Measurements from ENCODE around the gene BRD4.

Gene BRD4

GRCh38 chr19:15210323-15210781 lies 122.0 kb downstream of the BRD4 start:
- no peak for DNase-seq (ENCODE audit: low spot score in 2 of 2)
- H3K4me3 Mint-ChIP-seq = no peak overlapping the region
- ATAC-seq = peak; percentile 68
- no peak overlapping the region for H3K27ac Mint-ChIP-seq
- peaks cover 6% of the 10 kb centered on the region for H3K4me1 Mint-ChIP-seq
- no peaks in the 10 kb centered on the region for H3K9me3 Mint-ChIP-seq
- H3K36me3 Mint-ChIP-seq = no peaks in the 10 kb centered on the region

DNA sequence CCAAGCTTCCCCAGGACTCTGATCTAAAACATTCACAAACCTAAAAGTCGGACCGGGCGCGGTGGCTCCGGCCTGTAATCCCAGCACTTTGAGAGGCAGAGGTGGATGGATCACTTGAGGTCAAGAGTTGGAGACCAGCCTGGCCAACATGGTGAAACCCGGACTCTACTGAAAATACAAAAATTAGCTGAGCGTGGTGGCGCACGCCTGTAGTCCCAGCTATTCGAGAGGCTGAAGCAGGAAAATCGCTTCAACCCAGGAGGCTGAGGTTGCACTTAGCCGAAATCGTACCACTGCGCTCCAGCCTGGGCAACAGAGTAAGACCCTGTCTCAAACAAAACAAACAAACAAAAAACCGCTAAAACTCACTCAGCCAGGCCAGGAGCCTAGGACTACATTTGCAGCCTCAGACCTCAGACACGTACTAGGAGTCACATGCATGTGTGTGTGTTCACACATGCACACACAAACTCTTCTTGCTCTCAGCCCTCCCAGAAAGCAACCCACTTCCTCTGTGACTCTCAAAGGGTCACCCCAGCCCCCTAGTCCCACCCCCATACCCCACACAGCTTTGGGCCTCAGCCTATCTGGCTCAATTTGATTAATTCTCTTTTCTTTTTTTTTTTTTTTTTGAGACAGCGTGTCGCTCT lies 130.8 kb downstream of the BRD4 start:
- Mint-ChIP-seq H3K9me3 (no peaks in the 10 kb centered on the region), H3K27ac (no peak overlapping the region), H3K4me3 (peak overlapping the region; percentile 33), H3K36me3 (no peaks in the 10 kb centered on the region), H3K4me1 (peaks cover 7% of the 10 kb centered on the region)
- ATAC-seq (no peak), DNase-seq (ENCODE audit: low spot score in 2 of 2) (no peak)

DNA sequence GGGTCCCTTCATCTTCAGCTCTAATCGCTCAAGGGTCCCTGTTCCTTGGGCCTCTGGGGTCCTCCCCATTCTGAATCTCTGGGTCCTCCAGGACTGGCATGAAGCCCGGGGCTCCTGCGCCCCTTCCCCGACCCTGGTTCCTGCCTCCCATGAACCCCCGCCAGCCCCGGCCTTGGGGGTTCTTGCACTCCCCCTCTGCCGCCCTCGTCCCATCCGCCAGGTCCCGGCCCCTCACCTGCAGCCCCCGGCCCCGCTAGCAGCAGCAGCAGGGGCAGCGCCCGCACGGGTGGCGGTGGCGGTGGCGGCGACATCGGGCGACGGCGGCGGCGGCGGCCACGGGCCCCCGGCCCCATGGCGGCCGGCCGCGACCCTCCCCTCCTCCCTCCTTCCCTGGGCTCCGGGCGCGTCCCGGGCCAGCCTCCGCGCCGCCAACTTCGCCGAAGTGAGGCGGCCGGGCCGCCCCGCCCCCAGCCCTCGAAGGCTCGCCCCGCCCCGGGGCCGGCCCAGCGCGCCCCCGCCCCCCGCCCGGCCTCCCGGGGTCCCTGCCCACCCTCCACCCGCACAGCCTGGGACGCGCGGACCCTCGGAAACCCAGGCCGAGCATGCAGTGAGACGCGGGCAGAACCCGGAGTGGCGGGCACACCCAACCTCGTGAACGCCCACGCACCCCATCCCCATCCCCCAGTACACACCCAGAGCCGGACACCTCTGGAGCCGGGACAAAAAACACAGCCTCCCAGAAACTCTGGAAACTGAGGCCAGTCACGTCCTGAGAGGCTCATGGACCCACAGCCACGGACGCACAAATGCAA lies 131.6 kb downstream of the BRD4 start, which contains the start of gene NOTCH3:
Gene NOTCH3, minus strand, starts transcription at position 443 of the 812 bp plus-strand sequence. Its CDS starts 90 bp downstream, at position 353.
- Mint-ChIP-seq H3K9me3 (no peaks in the 10 kb centered on the region), H3K36me3 (no peaks in the 10 kb centered on the region), H3K27ac (no peak within 1 kb of the TSS), H3K4me1 (peaks cover 7% of the 10 kb centered on the region), H3K4me3 (peak within 1 kb of the TSS; percentile 33)
- ATAC-seq (no peak), DNase-seq (ENCODE audit: low spot score in 2 of 2) (no peak)

DNA sequence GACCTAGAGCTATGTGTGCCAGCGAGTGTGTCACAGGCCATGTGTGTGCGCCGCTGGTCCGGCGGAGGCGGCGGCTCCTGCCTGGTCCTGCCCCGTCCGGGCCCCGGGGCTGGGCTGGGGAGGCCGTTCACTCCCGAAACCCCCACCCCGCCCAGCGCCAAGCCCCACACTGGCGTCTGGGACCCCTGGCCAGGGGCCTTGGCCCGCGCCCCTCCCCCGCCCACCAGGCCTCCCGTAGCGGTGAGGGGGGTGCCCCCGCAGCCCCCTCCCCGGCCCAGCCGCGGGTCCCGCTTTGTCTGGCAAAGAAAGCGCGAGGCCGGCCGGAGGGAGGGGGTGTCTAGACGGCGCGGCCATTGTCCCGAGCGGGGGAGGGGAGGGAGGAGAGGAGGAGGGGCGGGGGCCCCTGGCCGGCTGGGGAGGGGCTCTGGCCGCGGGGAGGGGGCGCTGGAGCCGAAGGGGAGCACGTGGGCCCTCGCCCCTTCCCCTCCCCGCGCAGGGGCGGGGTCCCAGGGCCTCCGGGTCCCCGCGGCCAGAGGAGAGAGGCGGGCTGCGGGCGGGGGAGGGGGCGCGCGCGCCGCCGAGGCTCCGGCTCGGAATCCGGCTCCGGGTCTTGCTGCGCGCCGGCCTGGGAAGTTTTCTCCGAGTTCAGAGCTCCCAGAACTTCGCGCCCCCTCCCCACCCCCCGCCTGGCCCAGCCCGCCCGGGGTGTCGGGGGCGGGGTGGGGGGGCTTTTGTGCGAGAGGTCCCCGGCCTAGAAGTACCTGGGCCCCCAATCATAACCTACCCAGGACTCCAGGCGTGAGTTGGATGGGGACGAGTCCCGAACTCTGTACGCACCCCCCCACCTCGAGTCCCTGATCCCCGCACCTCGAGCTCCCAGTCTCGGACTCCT lies 132.4 kb downstream of the BRD4 start:
- H3K4me1 Mint-ChIP-seq = peaks cover 9% of the 10 kb centered on the region
- no peaks in the 10 kb centered on the region for H3K36me3 Mint-ChIP-seq
- ATAC-seq (no peak), DNase-seq (ENCODE audit: low spot score in 2 of 2) (no peak)
- no peak overlapping the region for H3K27ac Mint-ChIP-seq
- peak overlapping the region; percentile 24 for H3K4me3 Mint-ChIP-seq
- H3K9me3 Mint-ChIP-seq = no peaks in the 10 kb centered on the region

DNA sequence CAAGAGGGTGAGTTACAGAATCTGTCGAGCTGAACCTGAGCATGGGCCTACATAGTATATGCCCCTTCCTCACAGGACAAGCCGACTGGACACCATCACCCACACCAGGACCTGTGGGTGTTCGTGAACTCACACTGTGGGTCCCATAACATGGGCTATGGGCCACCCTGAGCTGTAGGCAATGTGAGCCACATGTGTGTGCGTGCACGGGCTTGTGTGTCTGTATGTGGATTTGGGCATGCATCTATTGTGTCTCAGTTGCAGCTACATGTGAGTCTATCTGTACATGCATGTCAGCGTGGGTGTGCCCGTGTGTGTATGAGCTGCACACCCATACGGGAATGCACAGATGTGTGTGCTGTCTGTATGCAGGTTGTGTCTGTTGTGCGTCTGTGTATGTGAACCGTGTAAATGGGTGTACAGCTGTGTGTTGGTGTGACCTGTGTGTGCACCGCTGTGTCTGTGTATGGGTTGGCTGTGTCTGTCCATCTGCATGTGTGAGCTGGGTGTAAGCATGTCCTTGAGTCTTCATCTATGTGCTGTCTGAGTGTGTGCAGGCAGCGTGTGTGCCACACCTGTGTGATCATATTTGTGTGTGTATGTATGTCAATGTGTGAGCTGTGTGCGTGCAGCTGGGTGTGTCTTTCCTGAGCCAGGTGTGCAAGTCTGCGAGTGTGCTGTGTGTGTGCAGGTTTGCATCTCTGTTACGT lies 133.2 kb downstream of the BRD4 start:
- peaks cover 13% of the 10 kb centered on the region for H3K4me1 Mint-ChIP-seq
- no peak overlapping the region for H3K27ac Mint-ChIP-seq
- H3K9me3 Mint-ChIP-seq = no peaks in the 10 kb centered on the region
- peak overlapping the region; percentile 24 for H3K4me3 Mint-ChIP-seq
- ATAC-seq (no peak), DNase-seq (ENCODE audit: low spot score in 2 of 2) (no peak)
- no peaks in the 10 kb centered on the region for H3K36me3 Mint-ChIP-seq

GRCh38 chr19:15197942-15198341 lies 134.4 kb downstream of the BRD4 start:
- no peak overlapping the region for H3K27ac Mint-ChIP-seq
- no peak overlapping the region for H3K4me3 Mint-ChIP-seq
- ATAC-seq = no peak
- no peaks in the 10 kb centered on the region for H3K36me3 Mint-ChIP-seq
- no peaks in the 10 kb centered on the region for H3K9me3 Mint-ChIP-seq
- DNase-seq (ENCODE audit: low spot score in 2 of 2) = no peak
- peaks cover 13% of the 10 kb centered on the region for H3K4me1 Mint-ChIP-seq

GRCh38 chr19:15197275-15197941 lies 134.9 kb downstream of the BRD4 start:
- Mint-ChIP-seq H3K36me3 (no peaks in the 10 kb centered on the region), H3K4me3 (no peak overlapping the region), H3K27ac (no peak overlapping the region), H3K9me3 (no peaks in the 10 kb centered on the region), H3K4me1 (peaks cover 13% of the 10 kb centered on the region)
- DNase-seq (ENCODE audit: low spot score in 2 of 2) = no peak
- ATAC-seq = no peak

GRCh38 chr19:15196360-15197005 lies 135.9 kb downstream of the BRD4 start:
- no peak overlapping the region for H3K27ac Mint-ChIP-seq
- no peaks in the 10 kb centered on the region for H3K9me3 Mint-ChIP-seq
- peaks cover 13% of the 10 kb centered on the region for H3K4me1 Mint-ChIP-seq
- no peaks in the 10 kb centered on the region for H3K36me3 Mint-ChIP-seq
- no peak for DNase-seq (ENCODE audit: low spot score in 2 of 2)
- no peak overlapping the region for H3K4me3 Mint-ChIP-seq
- no peak for ATAC-seq

DNA sequence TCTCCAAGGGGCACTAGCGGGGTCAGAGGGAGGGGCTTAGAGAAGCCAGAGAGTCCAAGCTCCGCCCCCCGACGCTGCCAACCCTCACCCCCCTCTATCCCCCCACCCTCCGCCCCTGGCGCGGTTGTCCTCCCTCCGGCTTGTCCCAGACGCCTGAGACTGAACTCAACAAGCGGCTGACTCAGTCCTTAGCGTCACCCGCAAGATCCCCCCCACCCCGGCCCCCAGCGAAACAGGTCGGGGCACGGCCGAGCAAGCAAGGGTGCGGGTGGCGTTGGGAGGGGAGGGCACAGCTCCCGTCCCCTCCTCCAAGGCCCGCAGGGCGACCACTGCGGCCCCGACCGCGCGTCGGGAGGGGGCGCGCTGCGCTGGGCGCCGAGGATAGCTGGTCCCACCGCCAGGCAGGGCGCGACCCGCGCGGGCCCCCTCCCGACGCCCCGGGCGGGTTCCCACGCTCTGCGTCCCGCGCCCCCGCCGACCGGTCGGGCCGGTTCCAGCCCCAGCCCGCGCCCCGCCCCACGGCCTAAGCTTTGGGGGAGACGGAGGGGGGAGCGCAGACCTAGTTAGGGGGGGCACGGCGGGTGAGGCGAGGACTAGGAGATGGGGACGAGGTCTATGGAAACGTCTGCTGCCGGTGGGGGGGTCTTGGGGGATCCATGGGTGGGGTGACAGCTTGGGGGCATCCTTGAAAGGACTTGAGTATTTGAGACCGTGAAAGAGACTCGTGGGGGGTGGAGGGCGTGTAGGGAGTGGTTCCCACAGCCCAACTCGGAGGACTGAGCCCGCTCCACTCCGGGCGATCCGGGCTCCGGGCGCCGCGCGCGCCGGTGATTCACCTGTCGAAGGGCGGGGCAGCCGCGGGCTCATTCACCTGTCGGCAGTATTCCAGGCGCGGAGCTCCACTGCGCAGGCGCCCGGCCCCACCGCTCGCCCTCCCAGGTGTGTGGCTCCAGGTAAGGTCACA lies 136.7 kb downstream of the BRD4 start:
- H3K36me3 Mint-ChIP-seq = no peaks in the 10 kb centered on the region
- ATAC-seq (peak; percentile 22), DNase-seq (ENCODE audit: low spot score in 2 of 2) (no peak)
- H3K9me3 Mint-ChIP-seq = no peaks in the 10 kb centered on the region
- H3K4me3 Mint-ChIP-seq = no peak overlapping the region
- peaks cover 13% of the 10 kb centered on the region for H3K4me1 Mint-ChIP-seq
- no peak overlapping the region for H3K27ac Mint-ChIP-seq

DNA sequence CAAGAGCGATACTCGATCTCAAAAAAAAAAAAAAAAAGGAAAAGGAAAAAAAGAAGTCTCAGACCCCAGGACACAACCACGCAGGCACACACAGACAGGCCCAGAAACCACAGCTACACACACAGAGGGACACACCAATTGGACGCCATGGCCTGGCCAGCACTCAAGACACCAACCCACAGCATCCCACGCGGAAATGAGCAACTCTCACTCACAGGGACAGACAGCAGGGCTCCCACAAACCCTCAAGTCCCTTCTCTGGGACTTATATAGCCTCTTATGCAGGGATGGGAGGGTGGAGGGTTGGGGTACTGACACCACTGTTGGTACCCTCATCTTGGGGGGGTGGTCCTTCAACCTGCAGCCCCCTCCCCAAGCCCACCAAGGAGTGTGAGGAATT lies 137.4 kb downstream of the BRD4 start:
- DNase-seq (ENCODE audit: low spot score in 2 of 2) (no peak), ATAC-seq (peak; percentile 55)
- peak overlapping the region; percentile 39 for H3K4me3 Mint-ChIP-seq
- H3K4me1 Mint-ChIP-seq = peaks cover 13% of the 10 kb centered on the region
- H3K9me3 Mint-ChIP-seq = no peaks in the 10 kb centered on the region
- H3K27ac Mint-ChIP-seq = no peak overlapping the region
- no peaks in the 10 kb centered on the region for H3K36me3 Mint-ChIP-seq

DNA sequence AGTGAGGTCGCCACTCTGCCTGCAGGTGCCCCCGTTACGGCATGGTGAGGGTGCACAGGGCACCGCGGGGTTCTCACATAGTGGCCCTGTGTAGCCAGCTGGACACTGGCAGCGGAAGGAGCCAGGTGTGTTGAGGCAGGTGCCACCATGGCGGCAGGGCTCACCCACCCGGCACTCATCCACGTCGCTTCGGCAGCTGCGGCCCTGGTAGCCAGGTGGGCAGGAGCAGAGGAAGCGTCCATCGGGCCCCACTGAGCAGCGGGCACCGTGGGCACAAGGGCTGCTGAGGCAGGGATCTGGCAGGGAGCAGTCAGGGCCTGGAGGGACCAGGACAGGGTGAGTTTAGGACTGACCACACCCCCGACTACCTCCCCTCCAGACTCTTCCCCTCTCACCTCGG lies 140.4 kb downstream of the BRD4 start:
- H3K27ac Mint-ChIP-seq = no peak overlapping the region
- H3K4me3 Mint-ChIP-seq = no peak overlapping the region
- no peaks in the 10 kb centered on the region for H3K36me3 Mint-ChIP-seq
- H3K4me1 Mint-ChIP-seq = peaks cover 12% of the 10 kb centered on the region
- DNase-seq (ENCODE audit: low spot score in 2 of 2) (no peak), ATAC-seq (no peak)
- H3K9me3 Mint-ChIP-seq = no peaks in the 10 kb centered on the region

GRCh38 chr19:15191514-15191913 lies 140.8 kb downstream of the BRD4 start:
- Mint-ChIP-seq H3K27ac (no peak overlapping the region), H3K4me3 (no peak overlapping the region), H3K4me1 (peaks cover 12% of the 10 kb centered on the region), H3K9me3 (no peaks in the 10 kb centered on the region), H3K36me3 (no peaks in the 10 kb centered on the region)
- no peak for DNase-seq (ENCODE audit: low spot score in 2 of 2)
- ATAC-seq = no peak

DNA sequence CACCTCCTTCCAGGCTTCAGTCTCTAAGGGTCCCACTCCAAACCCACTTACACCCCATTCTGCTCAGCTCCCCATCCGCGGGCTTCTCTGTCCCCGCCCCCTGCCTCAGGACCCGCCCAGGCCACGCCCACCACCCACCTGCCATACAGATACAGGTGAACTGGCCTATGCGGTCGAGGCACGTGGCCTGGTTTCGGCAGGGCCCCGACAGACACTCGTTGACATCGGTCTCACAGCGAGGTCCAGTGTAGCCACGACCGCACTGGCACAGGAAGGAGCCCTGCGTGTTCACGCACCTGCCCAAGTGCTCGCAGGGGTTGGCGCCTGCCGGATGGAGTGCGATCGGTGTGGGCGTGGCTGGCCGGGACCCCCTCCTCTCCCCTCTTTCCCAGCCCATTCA lies 143.5 kb downstream of the BRD4 start:
- no peak overlapping the region for H3K4me3 Mint-ChIP-seq
- DNase-seq (ENCODE audit: low spot score in 2 of 2) (no peak), ATAC-seq (no peak)
- peaks cover 12% of the 10 kb centered on the region for H3K4me1 Mint-ChIP-seq
- H3K27ac Mint-ChIP-seq = no peak overlapping the region
- no peaks in the 10 kb centered on the region for H3K9me3 Mint-ChIP-seq
- H3K36me3 Mint-ChIP-seq = no peaks in the 10 kb centered on the region
